GM19099 (cell line): Measurements from ENCODE around the gene CUL2.

Experiments used
- POLR2A ChIP-seq: IDR thresholded peaks from 3 replicates; pipeline ENCODE4 v1.6.1; 2011; ENCODE audit warnings: low read depth; ENCODE audit not compliant: insufficient read length; ENCODE audit errors: extremely low read depth

The CUL2 gene

DNA sequence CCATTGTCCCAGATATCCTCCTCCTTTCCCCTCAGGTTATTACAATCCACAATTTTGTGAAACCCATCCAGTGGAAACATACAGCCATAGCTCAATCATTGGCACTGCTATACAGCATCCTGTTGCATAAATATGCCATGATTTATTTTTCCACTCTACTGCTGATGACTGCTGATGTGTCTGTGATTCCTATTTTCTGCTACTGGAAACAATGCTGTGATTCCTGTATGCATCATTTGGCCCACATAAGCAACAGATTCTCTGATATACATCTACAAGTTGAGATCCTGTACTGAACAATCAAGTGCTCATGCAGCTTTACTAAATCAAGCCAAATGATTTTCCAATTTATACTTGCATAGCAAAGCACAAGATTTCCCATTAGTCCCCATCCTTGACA lies 39.6 kb downstream of the CUL2 start:
- TF ChIP-seq POLR2A = no peak

DNA sequence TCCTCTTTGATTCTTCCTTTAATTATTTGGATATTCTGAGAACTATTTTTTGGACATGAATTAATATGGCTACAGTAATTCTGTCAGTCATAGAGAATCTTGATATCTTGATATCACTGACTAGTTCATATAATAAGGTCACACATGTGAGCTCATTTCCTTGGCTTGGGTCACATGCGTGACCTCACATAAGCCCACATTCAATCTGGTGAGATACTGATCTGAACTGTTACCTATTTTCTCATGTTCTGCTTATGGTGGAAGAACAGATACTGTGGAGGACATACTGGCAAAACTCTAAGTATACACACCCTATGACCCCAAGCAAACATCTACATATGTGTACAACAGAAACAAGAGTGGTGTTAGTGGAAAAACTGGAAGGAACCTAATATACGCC lies 44.1 kb downstream of the CUL2 start:
- no peak for TF ChIP-seq POLR2A

DNA sequence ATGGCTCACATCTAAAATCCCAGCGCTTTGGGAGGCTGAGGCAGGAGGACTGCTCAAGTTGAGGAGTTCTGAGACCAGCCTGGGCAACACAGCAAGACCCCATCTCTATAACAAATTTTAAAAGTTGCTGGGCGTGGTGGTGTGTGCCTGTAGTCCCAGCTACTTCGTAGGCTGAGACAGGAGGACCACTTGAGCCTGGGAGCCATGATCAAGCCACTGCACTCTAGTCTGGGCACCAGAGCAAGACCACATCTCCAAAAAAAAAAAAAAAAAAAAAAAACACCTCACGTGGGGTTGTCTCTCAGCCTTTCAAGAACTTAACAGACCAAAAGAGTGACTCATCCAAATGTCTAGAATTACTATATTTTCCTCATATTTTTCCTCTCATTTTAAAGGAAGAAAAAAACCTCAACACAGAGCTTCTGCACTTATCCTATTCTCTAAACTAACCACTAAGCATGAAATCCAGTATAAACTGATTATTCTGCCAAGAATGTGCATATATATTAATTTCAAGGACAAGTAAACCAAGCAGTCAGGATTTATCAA lies 46.3 kb downstream of the CUL2 start:
- TF ChIP-seq POLR2A = no peak

- TF ChIP-seq POLR2A = no peak
Measured at GRCh38 chr10:35042783-35043182, 47.4 kb downstream of the CUL2 start.

- TF ChIP-seq POLR2A = no peak
Measured at GRCh38 chr10:35041502-35041879, 48.6 kb downstream of the CUL2 start.

DNA sequence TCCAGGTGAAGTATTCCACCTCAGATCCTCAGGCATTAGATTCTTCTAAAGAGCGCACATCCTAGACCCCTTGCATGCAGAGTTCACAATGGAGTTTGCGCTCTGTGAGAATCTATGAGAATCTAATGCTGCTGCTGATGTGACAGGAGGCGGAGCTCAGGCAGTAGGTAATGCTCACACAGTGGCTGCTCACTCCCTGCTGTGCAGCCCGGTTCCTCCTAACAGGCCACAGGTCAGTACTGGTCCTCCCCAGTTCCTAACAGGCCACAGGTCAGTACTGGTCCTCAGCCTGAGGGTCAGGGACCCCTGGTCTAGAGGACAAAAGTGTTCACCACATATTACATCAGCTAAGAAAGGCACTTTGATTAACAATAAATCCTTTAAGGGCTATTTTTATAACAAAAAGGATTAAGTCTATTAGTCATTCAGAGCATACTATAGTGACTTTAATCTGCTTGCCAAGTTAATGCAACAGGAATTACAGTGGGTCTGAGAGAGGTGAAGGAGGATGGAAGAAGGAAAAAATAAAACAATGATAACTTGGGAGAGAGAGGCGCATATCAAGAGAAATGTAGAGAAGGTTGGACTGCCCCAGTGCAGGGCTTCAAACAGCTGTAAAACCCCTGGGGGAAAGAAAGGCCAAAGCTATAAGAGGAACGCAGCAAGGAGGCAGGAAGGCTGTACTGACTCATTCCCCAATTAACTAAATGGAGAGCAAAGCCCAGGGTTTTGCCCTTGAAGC lies 49.2 kb downstream of the CUL2 start:
- no peak for TF ChIP-seq POLR2A

- TF ChIP-seq POLR2A = no peak
Measured at GRCh38 chr10:35037104-35037503, 53.0 kb downstream of the CUL2 start.

DNA sequence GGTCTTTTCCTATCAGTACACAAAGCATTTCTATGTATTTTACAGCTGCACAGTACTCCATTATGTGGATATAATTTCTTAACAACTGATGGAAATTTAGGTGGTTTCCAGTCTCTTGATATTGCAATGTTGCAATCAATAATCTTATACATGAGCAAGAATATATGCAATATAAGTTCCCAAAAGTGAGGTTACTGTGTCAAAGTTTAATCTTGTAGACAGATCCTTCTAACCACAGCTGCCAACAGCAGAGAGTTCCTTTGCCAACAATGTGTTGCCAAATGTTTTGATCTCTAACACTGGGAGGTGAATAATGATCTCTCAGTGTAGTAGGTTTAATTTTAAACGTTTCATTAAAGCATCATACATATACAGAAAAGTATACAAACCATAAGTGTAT lies 54.5 kb downstream of the CUL2 start:
- no peak for TF ChIP-seq POLR2A

DNA sequence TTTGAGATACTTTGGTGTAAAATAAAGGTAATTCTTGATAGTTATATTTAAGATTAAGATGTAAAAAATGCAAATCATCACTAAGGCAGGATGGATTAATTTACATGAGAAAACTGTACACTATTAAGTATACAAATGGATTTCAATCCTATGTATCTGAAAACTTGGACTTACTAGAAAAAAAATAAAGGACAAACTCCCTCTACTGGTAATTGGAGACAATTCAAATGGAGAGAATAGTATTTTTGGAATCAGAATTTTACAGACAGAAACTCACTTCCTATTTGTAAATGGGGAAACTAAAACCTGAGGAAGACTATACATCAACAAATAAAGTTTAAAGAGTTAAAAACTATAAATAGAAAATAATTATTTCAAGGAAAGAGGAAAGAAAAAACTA lies 62.6 kb downstream of the CUL2 start:
- no peak for TF ChIP-seq POLR2A

DNA sequence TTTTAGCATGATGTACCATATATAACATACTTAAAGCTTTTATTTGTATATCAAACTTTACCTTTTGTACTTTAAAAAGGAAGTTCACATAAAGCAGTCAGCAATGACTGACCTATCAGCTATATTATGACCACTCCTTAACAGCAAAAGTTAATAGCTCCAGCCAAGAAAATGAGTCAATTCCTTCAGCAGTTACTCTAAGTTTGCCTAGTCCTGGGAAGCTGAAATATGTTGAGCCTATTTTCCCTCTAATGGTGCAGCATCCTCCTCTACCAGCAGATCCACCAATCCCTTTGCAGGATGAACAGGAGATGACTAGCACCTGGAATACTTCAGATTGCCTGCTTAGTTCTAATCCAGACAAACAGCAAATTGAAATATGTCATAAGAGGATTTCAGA lies 64.2 kb downstream of the CUL2 start:
- no peak for TF ChIP-seq POLR2A

- no peak for TF ChIP-seq POLR2A
Measured at GRCh38 chr10:35020481-35020880, 69.7 kb downstream of the CUL2 start.

GRCh38 chr10:35019041-35020024 lies 70.8 kb downstream of the CUL2 start:
- no peak for TF ChIP-seq POLR2A

DNA sequence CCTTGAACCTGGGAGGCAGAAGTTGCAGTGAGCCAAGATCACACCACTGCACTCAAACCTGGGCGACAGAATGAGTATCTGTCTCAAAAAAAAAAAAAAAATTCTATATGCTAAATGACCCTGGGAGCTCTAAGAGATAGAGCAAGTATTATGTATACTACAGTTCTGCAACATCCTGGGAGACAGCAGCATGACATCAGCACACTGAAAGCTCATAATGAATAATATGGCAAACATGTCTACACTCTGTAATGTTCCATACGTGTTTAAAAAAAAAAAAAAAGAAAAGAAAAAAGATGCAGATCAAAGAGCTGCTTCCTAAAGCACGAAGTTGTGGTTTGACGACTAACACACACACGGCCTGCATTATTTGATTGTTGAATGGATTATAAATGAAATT lies 72.5 kb downstream of the CUL2 start:
- TF ChIP-seq POLR2A = no peak

GRCh38 chr10:35015843-35016408 lies 74.2 kb downstream of the CUL2 start:
- TF ChIP-seq POLR2A = no peak

DNA sequence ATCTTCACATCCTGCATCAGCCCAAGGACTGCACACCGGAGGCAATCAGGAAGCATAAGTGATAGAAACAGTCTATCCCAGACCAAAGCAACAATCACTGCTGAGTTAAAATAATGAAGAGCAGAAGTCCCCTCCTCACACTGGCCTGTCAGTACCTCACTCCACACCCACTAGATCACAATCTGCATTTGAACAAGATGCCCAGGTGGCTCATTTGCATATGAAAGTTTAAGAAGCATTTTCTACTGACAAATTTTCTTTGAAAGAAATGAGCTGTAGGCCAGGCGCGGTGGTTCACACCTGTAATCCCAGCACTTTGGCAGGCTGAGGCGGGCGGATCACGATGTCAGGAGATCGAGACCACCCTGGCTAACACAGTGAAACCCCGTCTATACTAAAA lies 77.4 kb downstream of the CUL2 start:
- TF ChIP-seq POLR2A = no peak
